CD1c-positive myeloid dendritic cell (primary cell): ENCODE results near the gene ACADS.
"Not testable (repeated sequence)": the region's sequence is repeated elsewhere in the genome, so short reads cannot be mapped to it uniquely, and the experiment has no call there.

Source experiments
- DNase-seq: peaks from one replicate; pipeline ENCODE4 v3.0.0-alpha.2; 2016; ENCODE audit errors: extremely low spot score

The ACADS gene

DNA sequence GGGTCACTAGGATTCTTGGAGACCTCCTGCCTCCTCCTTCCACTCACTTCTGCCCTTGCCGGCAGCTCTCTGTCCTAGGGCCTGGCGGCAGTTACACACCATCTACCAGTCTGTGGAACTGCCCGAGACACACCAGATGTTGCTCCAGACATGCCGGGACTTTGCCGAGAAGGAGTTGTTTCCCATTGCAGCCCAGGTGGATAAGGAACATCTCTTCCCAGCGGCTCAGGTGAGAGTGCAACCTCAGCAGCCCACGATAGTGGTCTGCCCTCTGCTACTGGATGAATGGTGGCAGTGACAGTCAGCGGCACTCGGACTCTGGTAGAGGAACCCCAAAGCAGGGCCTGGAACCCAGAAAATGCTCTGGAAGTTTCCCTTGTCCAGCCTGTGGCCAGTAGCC, 1.3 kb downstream of the ACADS start:
- no peak for DNase-seq

DNA sequence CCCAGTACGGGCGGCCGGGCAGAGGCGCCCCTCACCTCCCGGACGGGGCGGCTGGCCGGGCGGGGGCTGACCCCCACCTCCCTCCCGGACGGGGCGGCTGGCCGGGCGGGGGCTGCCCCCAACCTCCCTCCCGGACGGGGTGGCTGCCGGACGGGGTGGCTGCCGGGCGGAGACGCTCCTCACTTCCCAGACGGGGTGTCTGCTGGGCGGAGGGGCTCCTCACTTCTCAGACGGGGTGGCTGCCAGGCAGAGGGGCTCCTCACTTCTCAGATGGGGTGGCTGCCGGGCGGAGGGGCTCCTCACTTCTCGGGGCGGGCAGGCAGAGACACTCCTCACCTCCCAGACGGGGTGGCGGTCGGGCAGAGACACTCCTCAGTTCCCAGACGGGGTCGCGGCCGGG, 6.6 kb downstream of the ACADS start:
- DNase-seq: not testable (repeated sequence)

DNA sequence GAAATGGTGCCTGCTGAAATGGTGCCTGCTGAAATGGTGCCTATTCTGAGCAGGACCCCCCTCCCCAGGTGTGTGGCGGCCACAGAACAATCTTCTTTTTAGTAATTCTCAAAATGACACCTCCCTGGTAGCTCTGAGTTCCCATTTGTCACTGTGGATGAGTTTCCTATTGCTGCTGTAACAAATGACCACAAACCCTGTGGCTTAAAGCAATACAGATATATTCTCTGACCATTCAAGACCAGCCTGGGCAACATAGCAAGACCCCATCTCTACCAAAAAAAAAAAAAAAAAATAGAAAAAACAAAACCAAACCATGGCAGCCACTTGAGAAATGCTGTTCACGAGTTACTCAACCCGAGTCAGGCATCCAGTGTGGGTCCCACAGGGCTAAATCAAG, 7.9 kb downstream of the ACADS start:
- no peak for DNase-seq

DNA sequence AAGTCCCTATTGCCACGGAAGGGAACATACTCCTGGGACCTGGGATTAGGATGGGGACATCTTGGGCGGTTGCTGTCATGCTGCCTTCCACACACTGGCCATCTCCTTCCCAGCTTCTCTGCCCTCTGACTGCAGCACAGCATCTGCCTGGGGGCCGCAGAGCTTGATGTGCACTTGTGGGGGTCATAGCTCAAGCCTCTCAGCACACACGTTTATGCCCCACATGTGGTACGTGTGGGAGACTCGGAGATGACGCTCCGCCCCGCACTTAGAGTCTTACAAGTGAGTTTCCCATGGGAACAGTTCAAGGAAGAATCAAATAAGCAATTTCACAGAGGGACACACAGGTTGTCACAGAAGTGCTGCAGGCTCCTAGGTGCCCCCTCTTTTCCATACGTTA, 8.6 kb downstream of the ACADS start:
- no peak for DNase-seq

DNA sequence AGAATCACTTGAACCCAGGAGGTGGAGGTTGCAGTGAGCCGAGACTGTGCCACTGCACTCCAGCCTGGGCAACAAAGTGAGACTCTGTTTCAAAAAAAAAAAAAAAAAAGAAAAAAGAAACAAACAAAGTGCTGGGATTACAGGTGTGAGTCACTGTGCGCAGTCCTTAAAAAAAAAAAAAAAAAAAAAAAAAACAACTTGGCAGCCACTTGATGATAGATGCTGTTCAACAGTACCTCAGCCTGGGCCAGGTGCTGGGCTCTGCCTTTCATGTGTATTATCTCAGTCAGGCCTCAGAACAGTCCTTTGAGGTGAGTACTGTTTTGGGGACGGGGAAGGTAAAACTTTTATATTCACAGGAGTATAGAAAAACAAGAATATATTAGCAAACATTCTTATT, 9.6 kb downstream of the ACADS start:
- no peak for DNase-seq

DNA sequence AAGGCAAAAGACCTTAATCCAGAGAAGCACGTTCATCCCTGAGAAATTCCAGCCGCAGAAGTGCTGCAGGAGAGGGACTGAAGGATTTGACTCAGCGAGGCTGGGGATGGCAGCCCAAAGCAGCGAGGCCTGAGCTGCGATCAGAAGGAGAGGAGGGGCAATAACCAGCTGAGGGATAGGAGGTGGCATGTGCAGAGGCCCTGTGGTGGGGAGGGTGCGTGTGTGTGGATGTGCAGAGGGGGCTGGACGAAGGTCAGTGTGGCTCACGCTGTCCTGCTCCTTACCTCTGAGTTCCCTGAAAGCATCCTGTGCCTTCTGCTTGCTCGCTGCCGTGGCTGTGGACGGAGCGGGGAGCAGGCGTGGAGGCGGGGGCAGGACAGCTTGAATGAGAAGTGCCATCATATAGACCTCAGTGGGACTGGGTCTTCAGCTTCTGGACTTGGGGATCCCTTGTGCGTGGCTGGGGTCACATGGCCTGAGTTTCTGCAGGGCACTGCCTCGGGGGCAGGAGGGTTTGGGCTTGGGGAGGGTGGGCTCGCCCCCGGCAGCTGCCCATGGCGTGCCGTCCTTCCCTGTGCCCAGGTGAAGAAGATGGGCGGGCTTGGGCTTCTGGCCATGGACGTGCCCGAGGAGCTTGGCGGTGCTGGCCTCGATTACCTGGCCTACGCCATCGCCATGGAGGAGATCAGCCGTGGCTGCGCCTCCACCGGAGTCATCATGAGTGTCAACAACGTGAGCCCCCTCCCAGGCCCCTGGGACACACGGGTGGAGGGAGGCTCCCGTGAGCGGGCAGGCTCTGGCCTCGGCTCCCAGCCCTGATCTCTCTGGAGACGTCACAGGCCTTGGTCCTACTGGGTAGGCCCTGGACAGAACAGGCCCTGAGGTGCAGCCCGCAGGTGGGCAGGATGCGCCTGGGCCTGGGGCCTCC, 11.0 kb downstream of the ACADS start:
- no peak for DNase-seq

DNA sequence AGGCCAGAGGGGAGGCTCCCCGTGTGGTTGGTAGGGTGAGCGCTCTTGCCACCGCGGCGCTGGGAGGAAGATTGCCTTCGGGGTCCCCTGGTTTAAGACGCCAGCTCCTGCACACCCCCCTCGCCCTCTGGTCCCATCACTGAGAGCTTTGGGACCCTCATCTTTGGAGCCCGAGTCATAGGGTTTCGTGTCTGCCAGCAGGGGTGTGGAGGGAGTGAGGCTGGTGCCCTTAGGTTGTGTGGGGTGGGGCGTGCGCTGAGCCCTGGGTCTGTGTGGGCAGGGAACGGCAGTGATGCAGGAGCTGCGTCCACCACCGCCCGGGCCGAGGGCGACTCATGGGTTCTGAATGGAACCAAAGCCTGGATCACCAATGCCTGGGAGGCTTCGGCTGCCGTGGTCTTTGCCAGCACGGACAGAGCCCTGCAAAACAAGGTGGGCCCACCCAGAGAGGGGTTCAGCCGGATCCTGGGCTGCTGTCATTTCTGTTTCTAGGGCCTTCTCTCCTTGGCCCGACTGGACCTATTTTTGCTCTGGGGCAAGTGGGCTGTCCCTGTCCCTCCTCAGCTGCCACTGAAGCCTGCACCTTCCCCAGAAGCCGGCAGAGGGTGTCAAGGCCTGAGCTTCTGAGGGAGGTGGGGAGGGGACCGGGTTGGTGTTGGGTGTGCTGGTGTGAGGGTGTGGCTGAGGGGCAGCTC, 12.1 kb downstream of the ACADS start:
- no peak for DNase-seq

DNA sequence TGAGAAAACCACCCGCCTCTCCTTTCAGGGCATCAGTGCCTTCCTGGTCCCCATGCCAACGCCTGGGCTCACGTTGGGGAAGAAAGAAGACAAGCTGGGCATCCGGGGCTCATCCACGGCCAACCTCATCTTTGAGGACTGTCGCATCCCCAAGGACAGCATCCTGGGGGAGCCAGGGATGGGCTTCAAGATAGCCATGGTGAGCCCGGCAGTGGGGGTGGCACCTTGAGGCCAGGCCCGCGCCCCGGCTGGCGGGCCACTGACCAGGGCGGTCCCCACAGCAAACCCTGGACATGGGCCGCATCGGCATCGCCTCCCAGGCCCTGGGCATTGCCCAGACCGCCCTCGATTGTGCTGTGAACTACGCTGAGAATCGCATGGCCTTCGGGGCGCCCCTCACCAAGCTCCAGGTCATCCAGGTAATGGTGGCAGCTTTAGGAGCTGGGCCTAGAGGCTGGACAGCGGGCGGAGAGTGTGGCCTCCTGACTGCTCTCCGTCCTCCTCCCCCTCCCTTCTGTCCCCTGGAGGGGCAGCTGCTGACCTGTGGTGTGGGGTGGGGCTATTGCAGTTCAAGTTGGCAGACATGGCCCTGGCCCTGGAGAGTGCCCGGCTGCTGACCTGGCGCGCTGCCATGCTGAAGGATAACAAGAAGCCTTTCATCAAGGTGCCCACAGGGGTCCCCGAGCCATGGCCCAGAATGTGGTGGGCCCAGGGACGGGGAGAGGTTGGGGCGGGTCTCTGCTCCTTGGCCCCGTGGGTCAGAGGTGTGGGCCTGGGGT, 12.8 kb downstream of the ACADS start:
- no peak for DNase-seq

DNA sequence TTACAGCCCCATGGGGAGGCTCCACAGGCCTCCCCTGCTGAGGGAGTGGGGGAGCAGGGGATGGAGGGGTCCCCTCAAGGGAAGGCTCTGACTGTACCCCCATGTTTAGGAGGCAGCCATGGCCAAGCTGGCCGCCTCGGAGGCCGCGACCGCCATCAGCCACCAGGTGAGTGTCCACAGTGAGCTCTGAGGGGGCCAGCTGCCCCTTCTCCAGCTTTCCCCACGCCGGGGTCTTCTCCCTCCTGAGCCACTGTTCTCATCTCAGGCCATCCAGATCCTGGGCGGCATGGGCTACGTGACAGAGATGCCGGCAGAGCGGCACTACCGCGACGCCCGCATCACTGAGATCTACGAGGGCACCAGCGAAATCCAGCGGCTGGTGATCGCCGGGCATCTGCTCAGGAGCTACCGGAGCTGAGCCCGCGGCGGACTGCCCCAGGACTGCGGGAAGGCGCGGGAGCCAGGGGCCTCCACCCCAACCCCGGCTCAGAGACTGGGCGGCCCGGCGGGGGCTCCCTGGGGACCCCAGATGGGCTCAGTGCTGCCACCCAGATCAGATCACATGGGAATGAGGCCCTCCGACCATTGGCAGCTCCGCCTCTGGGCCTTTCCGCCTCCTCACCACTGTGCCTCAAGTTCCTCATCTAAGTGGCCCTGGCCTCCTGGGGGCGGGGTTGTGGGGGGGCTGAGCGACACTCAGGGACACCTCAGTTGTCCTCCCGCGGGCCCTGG, 13.6 kb downstream of the ACADS start:
- DNase-seq: no peak

DNA sequence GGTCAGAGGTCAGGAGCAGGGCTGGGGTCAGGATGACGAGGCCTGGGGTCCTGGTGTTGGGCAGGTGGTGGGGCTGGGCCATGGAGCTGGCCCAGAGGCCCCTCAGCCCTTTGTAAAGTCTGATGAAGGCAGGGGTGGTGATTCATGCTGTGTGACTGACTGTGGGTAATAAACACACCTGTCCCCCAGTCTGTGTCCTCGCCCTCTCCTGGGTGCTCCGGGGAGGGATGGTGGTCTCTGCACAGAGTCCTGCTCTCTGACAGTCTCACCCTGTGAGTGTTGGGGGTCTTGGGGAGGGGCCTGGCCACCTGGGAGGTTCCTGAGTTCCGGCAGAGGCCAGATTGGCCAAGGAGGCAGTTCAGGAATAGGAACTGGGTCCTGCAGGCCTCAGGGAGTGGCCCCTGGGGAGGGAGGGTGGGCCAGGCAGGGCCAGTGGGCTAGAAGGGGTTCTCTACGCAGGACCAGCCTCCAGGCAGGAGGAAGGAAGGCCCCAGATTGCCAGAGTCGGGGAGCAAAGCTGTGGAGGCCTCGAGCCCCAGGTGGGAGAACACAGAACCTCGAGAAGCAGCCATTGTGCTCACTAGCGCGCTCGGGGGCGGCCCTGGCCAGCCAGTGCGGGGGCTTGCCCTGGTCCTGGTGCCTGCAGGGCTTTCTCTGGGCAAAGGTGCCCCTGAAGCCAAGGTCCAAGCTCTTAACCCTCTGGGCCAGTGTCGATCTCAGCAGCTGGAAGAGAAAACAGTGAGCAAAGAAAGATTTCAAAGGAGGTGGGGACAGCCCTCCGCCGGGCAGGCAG, 14.4 kb downstream of the ACADS start:
- DNase-seq: no peak

DNA sequence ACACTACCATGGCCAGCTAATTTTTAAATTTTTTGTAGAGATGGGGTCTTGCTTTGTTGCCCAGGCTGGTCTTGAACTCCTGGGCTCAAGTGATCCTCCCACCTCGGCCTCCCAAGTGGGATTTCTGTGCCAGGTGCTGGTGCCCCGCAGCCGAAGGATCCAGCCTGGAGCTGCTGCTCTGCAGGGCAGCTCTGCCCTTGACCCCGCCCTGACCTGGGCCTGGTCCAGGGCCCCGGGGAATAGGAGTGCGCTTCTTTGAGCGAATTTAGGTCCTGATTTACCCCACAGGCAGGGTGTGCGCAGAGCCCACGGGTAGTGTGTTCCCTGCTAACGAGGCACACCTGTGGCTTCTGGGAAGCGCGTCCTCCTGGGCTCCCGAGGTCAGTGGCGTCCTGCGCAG, 15.2 kb downstream of the ACADS start:
- DNase-seq: no peak

DNA sequence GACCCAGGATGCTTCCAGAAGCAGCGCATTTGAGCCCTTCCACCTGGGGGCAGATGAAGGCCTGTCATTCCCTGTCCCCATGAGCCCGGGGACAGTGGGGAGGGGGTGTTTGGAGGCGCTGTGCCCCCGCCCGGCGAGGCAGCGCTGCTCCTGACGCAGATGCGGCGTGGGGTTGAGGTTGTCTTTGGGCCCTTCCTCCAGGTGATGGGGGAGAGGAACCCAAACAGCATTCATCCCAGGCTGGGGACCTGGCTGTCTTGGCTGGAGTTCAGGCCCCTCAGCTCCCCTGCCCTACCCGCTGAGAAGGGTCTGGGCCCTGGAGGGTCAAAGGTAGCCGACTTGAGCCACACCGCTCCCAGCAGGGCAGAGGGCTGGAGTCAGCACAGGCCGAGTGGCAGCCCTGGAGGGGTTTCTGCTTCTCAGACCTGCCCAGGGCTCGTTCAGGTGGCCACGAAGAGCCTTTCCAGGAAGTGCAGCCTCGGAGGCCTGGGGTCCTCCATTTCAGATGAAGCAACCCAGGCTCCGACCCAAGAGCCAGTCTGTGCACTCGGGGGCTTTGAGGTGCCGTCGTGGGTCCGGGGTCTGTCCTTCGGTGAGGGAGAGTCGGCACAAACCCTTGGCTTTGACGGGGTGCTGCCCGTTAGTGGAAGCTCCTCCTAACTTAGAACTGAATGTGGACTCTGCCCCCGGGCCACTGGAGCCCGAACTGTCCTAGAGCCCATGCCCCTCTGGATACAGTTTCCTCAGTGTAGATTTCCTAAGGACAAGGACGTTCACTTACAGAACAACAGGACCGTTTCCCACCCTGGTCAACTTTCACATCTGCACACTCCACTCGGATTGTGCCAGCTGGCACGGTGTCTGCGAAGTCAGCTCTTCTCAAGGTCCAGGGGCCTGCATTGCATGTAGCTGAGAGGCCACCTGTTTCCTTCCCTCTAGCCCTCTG, 16.1 kb downstream of the ACADS start:
- DNase-seq: no peak

DNA sequence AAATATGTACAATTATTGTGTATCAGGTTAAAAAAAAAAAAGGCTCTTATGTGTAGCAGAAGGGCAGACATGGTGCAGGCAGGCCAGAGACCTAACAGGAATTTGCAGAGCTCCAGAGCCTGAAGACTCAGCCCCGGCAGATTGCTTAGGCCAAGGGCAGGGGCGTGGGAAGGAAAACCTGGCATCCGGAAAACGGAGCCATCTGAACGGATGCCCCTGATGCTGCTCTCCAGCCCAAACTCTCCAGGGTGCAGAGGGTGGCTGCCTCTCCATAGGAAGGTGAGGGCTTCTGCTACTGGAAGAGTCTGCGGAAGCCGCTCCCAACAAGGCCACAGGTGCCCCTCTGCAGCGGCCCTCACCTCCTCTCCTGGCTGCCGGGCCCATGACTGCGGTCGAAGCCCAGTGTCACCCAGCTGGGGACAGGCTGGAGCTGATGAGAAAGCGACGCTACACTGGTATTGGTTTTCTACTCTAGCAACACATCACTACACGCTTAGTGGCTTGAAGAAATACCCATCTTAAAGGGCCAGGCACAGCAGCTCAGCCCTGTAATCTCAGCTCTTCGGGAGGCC, 19.4 kb downstream of the ACADS start:
- no peak for DNase-seq

DNA sequence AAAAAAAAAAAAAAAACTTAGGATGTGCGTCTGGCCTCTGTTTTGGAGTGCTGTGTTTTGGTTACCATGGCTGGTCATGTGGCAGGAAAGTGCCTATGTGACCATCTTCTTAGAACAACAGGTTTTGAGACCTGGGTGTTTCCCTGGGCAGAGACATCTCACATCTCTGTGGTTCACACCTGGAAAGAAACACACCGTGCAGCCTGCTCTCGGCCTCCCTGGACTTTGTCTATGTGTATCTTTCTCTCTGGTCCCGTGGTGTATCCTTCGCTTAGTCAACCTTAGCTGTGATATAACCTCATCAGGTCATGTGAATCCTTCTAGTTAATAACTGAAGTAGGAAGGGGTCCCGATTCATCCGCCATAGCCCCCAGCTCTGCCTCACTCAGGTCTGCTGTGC, 22.6 kb downstream of the ACADS start:
- no peak for DNase-seq

DNA sequence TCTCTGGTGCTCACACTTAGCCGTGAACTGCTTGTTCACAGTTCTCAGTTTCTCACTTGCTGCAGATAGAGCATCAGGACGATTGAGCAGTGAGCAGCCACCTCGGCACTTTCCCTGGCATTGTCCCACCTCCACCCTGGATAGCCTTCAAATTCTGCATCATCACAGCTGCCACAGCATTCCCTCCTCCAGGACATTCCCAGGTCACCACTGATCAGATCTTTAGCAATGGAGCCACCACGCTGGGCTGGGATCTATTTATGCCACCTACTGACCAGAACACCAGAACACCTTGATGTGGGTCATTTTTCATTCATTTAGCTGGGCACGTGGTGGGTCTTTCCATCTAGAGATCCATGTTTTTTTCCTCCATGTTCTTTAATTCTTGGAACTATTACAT, 23.6 kb downstream of the ACADS start:
- DNase-seq: no peak

DNA sequence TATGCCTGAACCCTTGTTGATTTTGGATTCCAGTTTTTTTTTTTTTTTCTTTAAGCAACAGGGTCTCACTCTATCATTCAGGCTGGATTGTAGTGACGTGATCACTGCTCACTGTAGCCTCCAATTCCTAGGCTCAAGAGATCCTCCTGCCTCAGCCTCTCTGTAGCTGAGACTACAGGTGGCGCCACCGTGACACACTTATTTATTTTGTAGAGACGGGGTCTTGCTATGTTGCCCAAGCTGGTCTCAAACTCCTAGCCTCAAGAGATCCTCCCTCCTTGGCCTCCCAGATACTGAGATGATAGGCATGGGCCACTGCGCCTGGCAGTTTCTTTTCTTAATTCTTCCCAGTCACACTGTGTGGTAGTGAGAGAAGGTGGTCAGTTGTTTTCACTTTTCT, 25.2 kb downstream of the ACADS start:
- no peak for DNase-seq

DNA sequence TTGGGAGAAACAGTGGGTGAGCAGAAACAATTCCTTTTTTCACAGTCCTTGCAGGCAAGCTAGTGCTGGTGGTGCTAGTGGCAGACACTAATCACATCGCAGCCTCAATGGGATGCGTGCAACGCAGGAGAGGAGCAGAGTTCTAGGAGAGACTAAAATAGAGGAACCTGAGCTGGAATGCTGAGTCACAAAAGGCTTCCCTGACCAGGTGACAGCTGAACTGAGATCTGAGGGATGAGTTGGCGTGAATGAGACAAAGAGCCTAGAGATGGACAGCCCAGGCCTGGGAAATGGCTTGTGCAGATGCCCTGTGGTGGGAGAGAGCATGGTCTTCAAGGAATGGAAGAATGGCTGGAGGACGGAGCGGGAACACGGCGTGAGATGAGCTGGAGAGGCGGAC, 25.8 kb downstream of the ACADS start:
- DNase-seq: peak; percentile 4

DNA sequence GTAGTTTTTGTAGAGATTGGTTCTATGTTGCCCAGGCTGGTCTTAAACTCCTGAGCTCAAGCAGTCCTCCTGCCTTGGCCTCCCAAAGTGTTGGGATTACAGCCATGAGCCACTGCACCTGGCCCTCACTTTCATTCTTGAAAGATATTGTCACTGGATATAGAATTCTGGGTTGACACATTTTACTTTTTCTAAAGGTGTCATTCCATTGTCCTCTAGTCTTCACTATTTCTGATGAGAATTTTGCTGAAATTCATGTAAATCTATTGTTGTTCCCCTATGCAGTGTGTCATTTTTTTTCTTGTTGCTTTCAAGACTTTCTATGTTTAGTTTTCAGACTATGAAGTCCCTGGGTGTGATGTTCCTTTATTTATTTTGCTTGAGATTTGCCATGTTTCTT, 29.2 kb downstream of the ACADS start:
- no peak for DNase-seq

DNA sequence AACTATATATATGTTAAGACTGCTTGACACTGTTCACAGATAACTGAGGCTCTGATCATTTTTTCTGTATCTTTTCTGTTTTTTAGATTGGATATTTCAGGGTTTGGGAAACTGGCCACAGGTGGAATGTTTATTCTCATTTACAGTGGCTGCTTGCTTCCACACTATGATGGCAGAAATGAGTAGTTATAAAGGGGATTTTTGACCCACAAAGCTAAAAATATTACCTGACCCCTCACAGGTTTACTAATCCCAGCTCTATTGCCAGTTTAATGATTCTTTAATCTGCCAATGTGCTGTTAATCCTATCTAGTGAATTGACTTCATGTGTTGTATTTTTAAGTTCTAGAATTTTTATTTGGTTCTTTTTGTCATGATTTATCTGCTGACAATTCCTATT, 29.6 kb downstream of the ACADS start:
- no peak for DNase-seq
